ENCODE results near the gene RPL12. TPM values are rescaled to one million over a fixed set of nuclear protein-coding genes. Genes with fewer than 3 reads are reported as not detected.

RPL12 gene
- total RNA-seq, 1 experiment from 2014 or later, result 1,648 TPM

DNA sequence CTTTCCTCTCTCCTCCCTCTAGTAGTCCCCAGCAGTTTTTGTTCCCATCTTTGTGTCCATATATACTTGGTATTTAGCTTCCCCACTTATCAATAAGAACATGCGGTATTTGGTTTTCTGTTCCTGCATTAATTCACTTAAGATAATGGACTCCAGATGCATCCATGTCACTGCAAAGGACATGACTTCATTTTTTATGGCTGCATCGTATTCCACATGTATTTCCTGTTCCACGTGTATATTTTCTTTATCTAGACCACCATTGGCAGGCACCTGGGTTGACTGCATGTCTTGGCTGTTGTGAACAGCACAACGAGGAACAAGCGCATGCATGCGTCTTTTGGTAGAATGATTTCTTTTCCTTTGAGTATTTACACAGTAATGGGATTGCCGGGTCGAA, 20.8 kb downstream of the RPL12 start:
- no peak overlapping the region for H3K4me2 ChIP-seq
- H3K4me1 ChIP-seq (replicated peaks; ENCODE audit: insufficient read depth), result peaks cover 4% of the 10 kb centered on the region
- no peak for DNase-seq
- H3F3A ChIP-seq (ENCODE audit: insufficient read depth, low read depth), result no peaks in the 10 kb centered on the region
- H3K36me3 ChIP-seq (ENCODE audit: low read depth), result peaks cover 27% of the 10 kb centered on the region; the same call in 1 of the 2 replicates
- no TSS peak for BruUV-seq (replicated peaks)
- H2AFZ ChIP-seq, result no peak overlapping the region
- ChIA-PET CTCF (no interaction called here), POLR2A (ENCODE audit: unreplicated experiment) (no interaction called here)
- H3K27me3 ChIP-seq (ENCODE audit: insufficient read depth, low read depth), result no peaks in the 10 kb centered on the region
- no peak for TF ChIP-seq EZH2 (IDR thresholded peaks at IDR 0.05; ENCODE audit: low read depth)
- peaks cover 25% of the 10 kb centered on the region for H3K79me2 ChIP-seq (ENCODE audit: low read depth)
- H3K4me3 ChIP-seq, result no peak overlapping the region
- H3K27ac ChIP-seq, result no peak overlapping the region
- intact Hi-C loops (cut with micrococcal nuclease; ENCODE audit: unreplicated experiment), result no loop called here
- H3K9me2 ChIP-seq (ENCODE audit: insufficient read depth), result no peaks in the 10 kb centered on the region
- H4K20me1 ChIP-seq (ENCODE audit: insufficient read depth), result no peaks in the 10 kb centered on the region
- no peaks in the 10 kb centered on the region for H3K9me3 ChIP-seq (ENCODE audit: insufficient read depth, low read depth)

DNA sequence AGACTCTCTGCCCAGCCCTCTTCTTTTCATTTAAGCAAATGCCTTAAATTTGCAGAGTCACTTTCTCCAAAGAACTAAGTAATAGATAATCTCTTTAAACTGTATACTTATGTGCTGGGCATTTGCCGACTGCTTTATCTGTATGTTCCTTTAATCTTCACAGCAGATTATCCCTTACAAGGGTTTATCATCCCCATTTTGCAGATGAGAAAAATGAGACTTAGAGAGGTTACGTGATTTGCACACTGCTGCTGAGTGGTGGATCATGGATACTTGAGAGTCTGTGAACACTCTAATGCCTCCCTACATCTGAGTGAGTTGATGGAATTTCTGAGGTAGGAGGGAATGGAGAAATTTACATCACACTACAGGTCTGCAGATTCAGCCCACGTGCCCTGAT, 22.9 kb downstream of the RPL12 start:
- BruUV-seq (replicated peaks), result no TSS peak
- no peaks in the 10 kb centered on the region for H3K9me3 ChIP-seq (ENCODE audit: insufficient read depth, low read depth)
- ChIA-PET CTCF (no interaction called here), POLR2A (ENCODE audit: unreplicated experiment) (no interaction called here)
- no peak for DNase-seq
- H3K79me2 ChIP-seq (ENCODE audit: low read depth), result peaks cover 40% of the 10 kb centered on the region
- peaks cover 7% of the 10 kb centered on the region for H3K4me1 ChIP-seq (replicated peaks; ENCODE audit: insufficient read depth)
- no peaks in the 10 kb centered on the region for H3K27me3 ChIP-seq (ENCODE audit: insufficient read depth, low read depth)
- H3F3A ChIP-seq (ENCODE audit: insufficient read depth, low read depth), result no peaks in the 10 kb centered on the region
- no peak for TF ChIP-seq EZH2 (IDR thresholded peaks at IDR 0.05; ENCODE audit: low read depth)
- no peak for TF ChIP-seq CTCF (conservative IDR thresholded peaks at IDR 0.05)
- H2AFZ ChIP-seq, result no peak overlapping the region
- peaks cover 17% of the 10 kb centered on the region; the same call in 1 of the 2 replicates for H3K36me3 ChIP-seq (ENCODE audit: low read depth)
- H3K4me2 ChIP-seq, result no peak overlapping the region
- no peaks in the 10 kb centered on the region for H3K9me2 ChIP-seq (ENCODE audit: insufficient read depth)
- no peak overlapping the region for H3K4me3 ChIP-seq
- no peaks in the 10 kb centered on the region for H4K20me1 ChIP-seq (ENCODE audit: insufficient read depth)
- intact Hi-C loops (cut with micrococcal nuclease; ENCODE audit: unreplicated experiment), result no loop called here
- no peak overlapping the region for H3K27ac ChIP-seq

DNA sequence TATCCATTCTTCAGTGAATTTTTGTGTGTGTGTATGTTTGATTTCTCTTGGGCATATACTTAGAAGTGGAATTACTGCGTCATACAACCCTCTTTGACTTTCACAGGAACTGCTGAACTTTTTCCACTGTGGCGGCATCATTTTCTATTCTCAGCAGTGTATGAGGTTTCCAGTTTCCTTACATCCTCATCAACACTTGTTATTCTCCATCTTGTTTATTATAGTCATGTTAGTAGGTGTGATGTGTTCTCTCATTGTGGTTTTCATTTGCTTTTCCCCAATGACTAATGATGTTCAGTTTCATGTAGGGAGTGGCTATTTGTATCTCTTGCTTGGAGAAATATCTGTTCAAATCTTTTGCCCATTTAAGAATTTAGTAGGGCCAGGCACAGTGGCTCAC, 24.4 kb downstream of the RPL12 start:
- H3K36me3 ChIP-seq (ENCODE audit: low read depth), result peaks cover 12% of the 10 kb centered on the region; the same call in 1 of the 2 replicates
- H3K9me2 ChIP-seq (ENCODE audit: insufficient read depth), result no peaks in the 10 kb centered on the region
- ChIA-PET POLR2A (ENCODE audit: unreplicated experiment) (no interaction called here), CTCF (no interaction called here)
- intact Hi-C loops (cut with micrococcal nuclease; ENCODE audit: unreplicated experiment), result no loop called here
- H3K79me2 ChIP-seq (ENCODE audit: low read depth), result peaks cover 52% of the 10 kb centered on the region
- no TSS peak for BruUV-seq (replicated peaks)
- H3K4me2 ChIP-seq, result no peak overlapping the region
- H4K20me1 ChIP-seq (ENCODE audit: insufficient read depth), result no peaks in the 10 kb centered on the region
- H3K4me1 ChIP-seq (replicated peaks; ENCODE audit: insufficient read depth), result peaks cover 17% of the 10 kb centered on the region
- H2AFZ ChIP-seq, result no peak overlapping the region
- no peak overlapping the region for H3K4me3 ChIP-seq
- TF ChIP-seq CTCF (conservative IDR thresholded peaks at IDR 0.05) (no peak), EZH2 (IDR thresholded peaks at IDR 0.05; ENCODE audit: low read depth) (no peak)
- H3K9me3 ChIP-seq (ENCODE audit: insufficient read depth, low read depth), result no peaks in the 10 kb centered on the region
- DNase-seq, result no peak
- H3K27me3 ChIP-seq (ENCODE audit: insufficient read depth, low read depth), result no peaks in the 10 kb centered on the region
- no peak overlapping the region for H3K27ac ChIP-seq
- H3F3A ChIP-seq (ENCODE audit: insufficient read depth, low read depth), result no peaks in the 10 kb centered on the region

- Histone ChIP-seq H3K4me2 (peak overlapping the region; percentile 97), H3K27ac (peak overlapping the region; percentile 42), H3K4me1 (replicated peaks; ENCODE audit: insufficient read depth) (peaks cover 17% of the 10 kb centered on the region), H3K27me3 (ENCODE audit: insufficient read depth, low read depth) (no peaks in the 10 kb centered on the region), H3K4me3 (peak overlapping the region; percentile 85), H3F3A (ENCODE audit: insufficient read depth, low read depth) (0 out of 2 replicates have a peak, but pooled peaks cover 3% of the 10 kb centered on the region), H3K36me3 (ENCODE audit: low read depth) (peaks cover 5% of the 10 kb centered on the region; the same call in 1 of the 2 replicates), H2AFZ (peak overlapping the region; percentile 93), H3K9me3 (ENCODE audit: insufficient read depth, low read depth) (no peaks in the 10 kb centered on the region), H4K20me1 (ENCODE audit: insufficient read depth) (no peaks in the 10 kb centered on the region), H3K79me2 (ENCODE audit: low read depth) (peaks cover 52% of the 10 kb centered on the region), H3K9me2 (ENCODE audit: insufficient read depth) (no peaks in the 10 kb centered on the region)
- no TSS peak for BruUV-seq (replicated peaks)
- POLR2A ChIA-PET (ENCODE audit: unreplicated experiment), result interaction anchor here (0.5 to 0.9 kb wide), 7 partner anchors 19 to 316 kb away, joined by 3 to 18 read pairs (median 3); no protein-coding TSS in a partner anchor
- CTCF ChIA-PET, result no interaction called here
- intact Hi-C loops (cut with micrococcal nuclease; ENCODE audit: unreplicated experiment), result loop anchor here (2.0 kb wide), 1 partner anchor 26 kb away; the partner anchor contains the start of genes LRSAM1 and RPL12
- TF ChIP-seq CTCF (conservative IDR thresholded peaks at IDR 0.05), result no peak
- TF ChIP-seq EZH2 (IDR thresholded peaks at IDR 0.05; ENCODE audit: low read depth), result no peak
- DNase-seq, result no peak
Measured at GRCh38 chr9:127424676-127424999, 26.6 kb downstream of the RPL12 start.
